ENCODE results near the gene COL8A2.

DNA sequence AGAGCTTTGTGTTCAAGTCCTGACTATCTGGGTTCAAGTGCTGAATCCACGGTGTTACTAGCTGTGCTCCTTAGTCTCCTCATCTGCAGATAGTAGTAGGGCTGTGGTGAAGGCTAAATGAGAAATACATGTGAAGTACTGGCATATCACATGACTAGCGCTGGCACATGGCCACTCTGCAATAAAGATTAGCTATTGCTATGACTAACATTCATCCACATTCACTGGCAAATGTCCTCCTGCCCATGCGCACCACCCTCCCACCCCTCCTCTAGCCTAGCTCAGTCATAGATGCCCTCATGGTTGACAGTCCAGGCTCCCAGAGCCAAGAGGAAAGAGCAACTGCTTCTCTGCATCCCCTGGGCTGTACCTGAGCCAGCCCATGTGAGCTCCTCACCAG is 8.5 kb upstream of the COL8A2 start:
- TF ChIP-seq, protein P1, sequence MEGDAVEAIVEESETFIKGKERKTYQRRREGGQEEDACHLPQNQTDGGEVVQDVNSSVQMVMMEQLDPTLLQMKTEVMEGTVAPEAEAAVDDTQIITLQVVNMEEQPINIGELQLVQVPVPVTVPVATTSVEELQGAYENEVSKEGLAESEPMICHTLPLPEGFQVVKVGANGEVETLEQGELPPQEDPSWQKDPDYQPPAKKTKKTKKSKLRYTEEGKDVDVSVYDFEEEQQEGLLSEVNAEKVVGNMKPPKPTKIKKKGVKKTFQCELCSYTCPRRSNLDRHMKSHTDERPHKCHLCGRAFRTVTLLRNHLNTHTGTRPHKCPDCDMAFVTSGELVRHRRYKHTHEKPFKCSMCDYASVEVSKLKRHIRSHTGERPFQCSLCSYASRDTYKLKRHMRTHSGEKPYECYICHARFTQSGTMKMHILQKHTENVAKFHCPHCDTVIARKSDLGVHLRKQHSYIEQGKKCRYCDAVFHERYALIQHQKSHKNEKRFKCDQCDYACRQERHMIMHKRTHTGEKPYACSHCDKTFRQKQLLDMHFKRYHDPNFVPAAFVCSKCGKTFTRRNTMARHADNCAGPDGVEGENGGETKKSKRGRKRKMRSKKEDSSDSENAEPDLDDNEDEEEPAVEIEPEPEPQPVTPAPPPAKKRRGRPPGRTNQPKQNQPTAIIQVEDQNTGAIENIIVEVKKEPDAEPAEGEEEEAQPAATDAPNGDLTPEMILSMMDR (IDR thresholded peaks at IDR 0.05; ENCODE audit: insufficient read depth, low read length, poor library complexity, severe bottlenecking): no peak
- TF ChIP-seq EZH2phosphoT487 (conservative IDR thresholded peaks at IDR 0.05; ENCODE audit: low read length): no peak
